MM.1S (cell line): ENCODE data around the gene STX8.

Experiments used
- DNase-seq: peaks from one replicate; pipeline ENCODE4 v3.0.0-alpha.2; 2015
- H2AFZ ChIP-seq: fragments of 300-600 bp; sonication (generic); 2 replicates; pipeline ENCODE4 v1.6.0; 2016; ENCODE audit warnings: antibody characterized with exemption, low read length
- H3F3A ChIP-seq: fragments of 300-600 bp; sonication (generic); 2 replicates; pipeline ENCODE4 v1.6.1; 2016; ENCODE audit warnings: mild to moderate bottlenecking, antibody characterized with exemption, low read length, moderate library complexity, mixed read lengths; ENCODE audit not compliant: insufficient read depth
- H3K27ac ChIP-seq: fragments of 300-600 bp; sonication (generic); 2 replicates; pipeline ENCODE4 v1.5.1; 2016; ENCODE audit warnings: mild to moderate bottlenecking, low read length
- H3K27me3 ChIP-seq: fragments of 300-600 bp; sonication (generic); replicated peaks from 2 replicates; pipeline ENCODE4 v1.6.0; 2016; ENCODE audit warnings: low read length; ENCODE audit not compliant: insufficient read depth
- H3K36me3 ChIP-seq: fragments of 300-600 bp; sonication (generic); replicated peaks from 2 replicates; pipeline ENCODE4 v1.6.1; 2016; ENCODE audit warnings: mild to moderate bottlenecking, low read length, mixed read lengths; ENCODE audit not compliant: insufficient read depth
- H3K4me1 ChIP-seq: fragments of 300-600 bp; sonication (generic); 2 replicates; pipeline ENCODE4 v1.6.1; 2016; ENCODE audit warnings: low read length, mixed read lengths
- H3K4me2 ChIP-seq: fragments of 300-600 bp; sonication (generic); 2 replicates; pipeline ENCODE4 v1.6.0; 2016; ENCODE audit warnings: low read depth, low read length
- H3K4me3 ChIP-seq: fragments of 300-600 bp; sonication (generic); 2 replicates; pipeline ENCODE4 v1.5.1; 2016; ENCODE audit warnings: low read length, mixed read lengths
- H3K79me2 ChIP-seq: fragments of 300-600 bp; sonication (generic); 2 replicates; pipeline ENCODE4 v1.6.1; 2016; ENCODE audit warnings: mixed run types, low read length, mixed read lengths
- H3K9ac ChIP-seq: fragments of 300-600 bp; sonication (generic); 2 replicates; pipeline ENCODE4 v1.6.1; 2016; ENCODE audit warnings: low read length, mixed read lengths
- H3K9me2 ChIP-seq: fragments of 300-600 bp; sonication (generic); replicated peaks from 2 replicates; pipeline ENCODE4 v1.6.1; 2016; ENCODE audit warnings: mild to moderate bottlenecking, low read length, mixed read lengths; ENCODE audit not compliant: insufficient read depth
- H3K9me3 ChIP-seq: fragments of 300-600 bp; sonication (generic); replicated peaks from 2 replicates; pipeline ENCODE4 v1.6.1; 2016; ENCODE audit warnings: mild to moderate bottlenecking, low read length, mixed read lengths; ENCODE audit not compliant: insufficient read depth
- H4K20me1 ChIP-seq: fragments of 300-600 bp; sonication (generic); 2 replicates; pipeline ENCODE4 v1.6.1; 2016; ENCODE audit warnings: mild to moderate bottlenecking, low read length, moderate library complexity, mixed read lengths; ENCODE audit not compliant: insufficient read depth
- EZH2 ChIP-seq: fragments of 300-600 bp; sonication (generic); optimal IDR thresholded peaks from 2 replicates; pipeline ENCODE3; 2017; ENCODE audit warnings: low read depth, mild to moderate bottlenecking, antibody characterized with exemption, low read length, mixed read lengths
- EZH2phosphoT487 ChIP-seq: fragments of 300-600 bp; sonication (generic); IDR thresholded peaks from 2 replicates; pipeline ENCODE4 v1.6.1; 2018; ENCODE audit warnings: antibody characterized with exemption, low read length
- TF ChIP-seq, protein P1 (sequence below): fragments of 300-600 bp; sonication (generic); IDR thresholded peaks from 2 replicates; pipeline ENCODE4 v1.5.1; 2016; ENCODE audit warnings: antibody characterized with exemption, low read length, mixed read lengths

STX8 gene

GRCh38 chr17:9334536-9335446, 240.8 kb downstream of the STX8 start:
- no peak for DNase-seq
- Histone ChIP-seq H3K27me3 (no peaks in the 10 kb centered on the region), H3K9me3 (no peaks in the 10 kb centered on the region), H2AFZ (no peak overlapping the region), H3K27ac (no peak overlapping the region), H3K79me2 (no peaks in the 10 kb centered on the region), H3K9ac (no peak overlapping the region), H3K4me3 (no peak overlapping the region), H3K9me2 (no peaks in the 10 kb centered on the region), H3K4me2 (no peak overlapping the region), H3K4me1 (no peaks in the 10 kb centered on the region), H3K36me3 (no peaks in the 10 kb centered on the region), H3F3A (no peaks in the 10 kb centered on the region), H4K20me1 (no peaks in the 10 kb centered on the region)
- TF ChIP-seq, protein P1, sequence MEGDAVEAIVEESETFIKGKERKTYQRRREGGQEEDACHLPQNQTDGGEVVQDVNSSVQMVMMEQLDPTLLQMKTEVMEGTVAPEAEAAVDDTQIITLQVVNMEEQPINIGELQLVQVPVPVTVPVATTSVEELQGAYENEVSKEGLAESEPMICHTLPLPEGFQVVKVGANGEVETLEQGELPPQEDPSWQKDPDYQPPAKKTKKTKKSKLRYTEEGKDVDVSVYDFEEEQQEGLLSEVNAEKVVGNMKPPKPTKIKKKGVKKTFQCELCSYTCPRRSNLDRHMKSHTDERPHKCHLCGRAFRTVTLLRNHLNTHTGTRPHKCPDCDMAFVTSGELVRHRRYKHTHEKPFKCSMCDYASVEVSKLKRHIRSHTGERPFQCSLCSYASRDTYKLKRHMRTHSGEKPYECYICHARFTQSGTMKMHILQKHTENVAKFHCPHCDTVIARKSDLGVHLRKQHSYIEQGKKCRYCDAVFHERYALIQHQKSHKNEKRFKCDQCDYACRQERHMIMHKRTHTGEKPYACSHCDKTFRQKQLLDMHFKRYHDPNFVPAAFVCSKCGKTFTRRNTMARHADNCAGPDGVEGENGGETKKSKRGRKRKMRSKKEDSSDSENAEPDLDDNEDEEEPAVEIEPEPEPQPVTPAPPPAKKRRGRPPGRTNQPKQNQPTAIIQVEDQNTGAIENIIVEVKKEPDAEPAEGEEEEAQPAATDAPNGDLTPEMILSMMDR = no peak
- TF ChIP-seq EZH2phosphoT487 (no peak), EZH2 (no peak)

DNA sequence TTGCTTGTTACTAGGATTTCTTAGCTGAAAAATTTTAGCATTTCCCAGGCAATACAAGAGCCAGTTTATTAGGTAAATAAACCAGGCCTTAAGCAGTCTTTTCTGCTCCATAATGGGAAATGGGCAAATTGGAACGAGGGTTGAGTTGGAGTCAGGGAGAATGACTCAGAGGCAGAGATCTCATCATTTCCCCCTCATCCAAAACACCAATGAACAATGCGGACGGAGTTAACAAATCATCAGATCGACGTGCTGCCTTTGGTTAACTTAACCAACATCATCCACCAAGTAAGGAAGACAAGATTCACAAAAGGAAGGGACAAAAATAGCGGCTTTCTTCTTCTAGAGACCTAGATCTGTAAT, 243.5 kb downstream of the STX8 start:
- no peak for TF ChIP-seq EZH2
- TF ChIP-seq EZH2phosphoT487 = no peak
- TF ChIP-seq, protein P1 = no peak
- Histone ChIP-seq H3K4me1 (no peaks in the 10 kb centered on the region), H3K36me3 (no peaks in the 10 kb centered on the region), H3K27me3 (no peaks in the 10 kb centered on the region), H3K9me2 (no peaks in the 10 kb centered on the region), H4K20me1 (no peaks in the 10 kb centered on the region), H3K79me2 (no peaks in the 10 kb centered on the region), H2AFZ (no peak overlapping the region), H3K4me3 (no peak overlapping the region), H3K4me2 (no peak overlapping the region), H3F3A (no peaks in the 10 kb centered on the region), H3K9me3 (no peaks in the 10 kb centered on the region), H3K27ac (no peak overlapping the region), H3K9ac (no peak overlapping the region)
- no peak for DNase-seq

GRCh38 chr17:9331279-9332131, 244.1 kb downstream of the STX8 start:
- H4K20me1 ChIP-seq = no peaks in the 10 kb centered on the region
- H3K9ac ChIP-seq = no peak overlapping the region
- no peak overlapping the region for H2AFZ ChIP-seq
- no peaks in the 10 kb centered on the region for H3K4me1 ChIP-seq
- TF ChIP-seq, protein P1 = no peak
- TF ChIP-seq EZH2 = no peak
- TF ChIP-seq EZH2phosphoT487 = no peak
- DNase-seq = no peak
- no peaks in the 10 kb centered on the region for H3K9me3 ChIP-seq
- H3K4me2 ChIP-seq = no peak overlapping the region
- no peaks in the 10 kb centered on the region for H3K36me3 ChIP-seq
- no peak overlapping the region for H3K27ac ChIP-seq
- no peaks in the 10 kb centered on the region for H3F3A ChIP-seq
- H3K27me3 ChIP-seq = no peaks in the 10 kb centered on the region
- no peaks in the 10 kb centered on the region for H3K79me2 ChIP-seq
- H3K9me2 ChIP-seq = no peaks in the 10 kb centered on the region
- H3K4me3 ChIP-seq = no peak overlapping the region
